ENCODE results near the gene ZNF879. TPM values are rescaled to one million over a fixed set of nuclear protein-coding genes. Genes with fewer than 3 reads are reported as not detected.

Gene ZNF879
- total RNA-seq, 1 donor from 2014 or later, result 1.9 TPM

GRCh38 chr5:178993236-178993765, 30.3 kb upstream of the ZNF879 start:
- Mint-ChIP-seq H3K4me1 (ENCODE audit: low read depth) (no peaks in the 10 kb centered on the region), H3K36me3 (ENCODE audit: low read depth) (no peaks in the 10 kb centered on the region), H3K9me3 (peaks cover 21% of the 10 kb centered on the region), H3K4me3 (ENCODE audit: low read depth) (no peak overlapping the region), H3K27ac (no peak overlapping the region), H3K27me3 (ENCODE audit: low read depth) (peaks cover 19% of the 10 kb centered on the region)
- intact Hi-C loops (cut with micrococcal nuclease), result no loop called here
- no peak for DNase-seq (ENCODE audit: low spot score)

GRCh38 chr5:178993955-178994579, 29.5 kb upstream of the ZNF879 start:
- Mint-ChIP-seq H3K27ac (no peak overlapping the region), H3K4me1 (ENCODE audit: low read depth) (no peaks in the 10 kb centered on the region), H3K27me3 (ENCODE audit: low read depth) (peaks cover 19% of the 10 kb centered on the region), H3K36me3 (ENCODE audit: low read depth) (no peaks in the 10 kb centered on the region), H3K9me3 (peaks cover 22% of the 10 kb centered on the region), H3K4me3 (ENCODE audit: low read depth) (no peak overlapping the region)
- no peak for DNase-seq (ENCODE audit: low spot score)
- intact Hi-C loops (cut with micrococcal nuclease), result no loop called here

- intact Hi-C loops (cut with micrococcal nuclease), result no loop called here
- Mint-ChIP-seq H3K4me1 (ENCODE audit: low read depth) (no peaks in the 10 kb centered on the region), H3K9me3 (peaks cover 15% of the 10 kb centered on the region), H3K36me3 (ENCODE audit: low read depth) (no peaks in the 10 kb centered on the region), H3K4me3 (ENCODE audit: low read depth) (no peak within 1 kb of the TSS), H3K27ac (no peak within 1 kb of the TSS), H3K27me3 (ENCODE audit: low read depth) (peaks cover 19% of the 10 kb centered on the region)
- no peak for DNase-seq (ENCODE audit: low spot score)
Observed at GRCh38 chr5:178994580-178995340, 28.8 kb upstream of the ZNF879 start, which contains the start of gene GRM6. Gene GRM6, minus strand, starts transcription at chr5:178995320. Its CDS starts 376 bp downstream, at chr5:178994944.

DNA sequence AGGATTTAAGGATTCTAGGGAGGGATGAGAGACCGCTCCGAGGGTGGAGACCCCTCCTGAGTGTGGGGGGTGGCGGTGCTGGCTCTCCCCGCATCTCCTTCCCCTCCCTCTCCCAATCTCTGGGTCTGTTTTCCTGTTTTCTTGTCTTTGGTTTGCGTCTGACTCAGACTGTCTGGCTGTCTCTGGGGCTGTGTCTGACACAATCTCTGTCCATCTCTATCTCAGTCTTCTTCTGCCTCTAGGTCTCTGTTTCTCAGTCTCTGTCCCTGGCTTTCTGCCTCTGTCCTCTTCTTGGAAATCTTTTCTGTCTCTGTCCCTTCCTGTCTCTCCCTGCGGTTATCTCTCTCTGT, 28.3 kb upstream of the ZNF879 start:
- Mint-ChIP-seq H3K4me3 (ENCODE audit: low read depth) (no peak overlapping the region), H3K4me1 (ENCODE audit: low read depth) (no peaks in the 10 kb centered on the region), H3K27me3 (ENCODE audit: low read depth) (peaks cover 19% of the 10 kb centered on the region), H3K9me3 (peaks cover 11% of the 10 kb centered on the region), H3K36me3 (ENCODE audit: low read depth) (no peaks in the 10 kb centered on the region), H3K27ac (no peak overlapping the region)
- intact Hi-C loops (cut with micrococcal nuclease), result no loop called here
- DNase-seq (ENCODE audit: low spot score), result no peak

GRCh38 chr5:178996156-178996555, 27.4 kb upstream of the ZNF879 start:
- DNase-seq (ENCODE audit: low spot score), result no peak
- no peak overlapping the region for H3K4me3 Mint-ChIP-seq (ENCODE audit: low read depth)
- H3K36me3 Mint-ChIP-seq (ENCODE audit: low read depth), result no peaks in the 10 kb centered on the region
- H3K27ac Mint-ChIP-seq, result no peak overlapping the region
- intact Hi-C loops (cut with micrococcal nuclease), result no loop called here
- peaks cover 16% of the 10 kb centered on the region for H3K9me3 Mint-ChIP-seq
- H3K4me1 Mint-ChIP-seq (ENCODE audit: low read depth), result no peaks in the 10 kb centered on the region
- H3K27me3 Mint-ChIP-seq (ENCODE audit: low read depth), result peaks cover 19% of the 10 kb centered on the region

DNA sequence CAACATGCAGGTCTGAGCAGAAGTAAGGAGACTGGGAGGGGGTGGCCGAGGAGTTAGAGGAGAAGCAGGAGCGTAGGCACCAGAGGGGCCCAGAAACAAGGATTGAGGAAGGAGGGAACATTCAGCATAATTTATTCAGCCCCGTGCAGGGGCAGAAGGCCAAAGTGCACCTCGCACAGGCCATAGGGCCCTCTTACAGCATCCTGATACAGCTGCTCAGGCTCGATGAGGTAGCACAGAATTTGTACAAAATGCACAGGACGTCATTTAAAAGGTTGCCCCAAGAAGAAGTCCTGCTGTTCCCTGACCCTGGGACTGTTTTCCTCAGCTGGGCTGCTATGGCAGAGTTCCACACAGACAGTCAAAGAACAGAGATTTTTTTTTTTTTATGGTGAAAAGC, 26.4 kb upstream of the ZNF879 start:
- Mint-ChIP-seq H3K36me3 (ENCODE audit: low read depth) (no peaks in the 10 kb centered on the region), H3K27ac (no peak overlapping the region), H3K4me3 (ENCODE audit: low read depth) (no peak overlapping the region), H3K27me3 (ENCODE audit: low read depth) (peaks cover 19% of the 10 kb centered on the region), H3K9me3 (peaks cover 22% of the 10 kb centered on the region), H3K4me1 (ENCODE audit: low read depth) (no peaks in the 10 kb centered on the region)
- intact Hi-C loops (cut with micrococcal nuclease), result no loop called here
- no peak for DNase-seq (ENCODE audit: low spot score)

DNA sequence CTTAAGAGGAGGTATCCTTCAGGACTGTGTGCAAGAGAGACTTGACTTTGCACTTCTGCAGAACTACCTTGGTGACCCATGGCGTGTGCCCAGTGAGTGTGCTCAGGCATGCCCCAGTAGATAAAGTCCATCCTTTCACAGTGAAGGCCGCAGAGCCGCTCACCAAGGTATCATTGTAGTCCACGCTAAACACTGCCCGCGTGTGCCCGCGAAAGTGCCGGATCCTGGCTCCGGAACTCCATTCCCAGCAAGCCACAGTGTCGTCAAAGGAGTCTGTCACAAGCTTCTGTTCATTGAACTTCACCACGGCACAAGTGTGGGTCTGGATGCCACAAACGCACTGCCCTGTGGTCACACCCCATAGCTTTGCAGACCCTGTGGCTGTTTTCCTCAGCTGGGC, 25.2 kb upstream of the ZNF879 start:
- intact Hi-C loops (cut with micrococcal nuclease), result no loop called here
- Mint-ChIP-seq H3K27me3 (ENCODE audit: low read depth) (peaks cover 9% of the 10 kb centered on the region), H3K4me1 (ENCODE audit: low read depth) (no peaks in the 10 kb centered on the region), H3K4me3 (ENCODE audit: low read depth) (no peak overlapping the region), H3K9me3 (peaks cover 33% of the 10 kb centered on the region), H3K27ac (no peak overlapping the region), H3K36me3 (ENCODE audit: low read depth) (no peaks in the 10 kb centered on the region)
- DNase-seq (ENCODE audit: low spot score), result no peak

GRCh38 chr5:179006564-179006963, 17.0 kb upstream of the ZNF879 start:
- no peaks in the 10 kb centered on the region for H3K4me1 Mint-ChIP-seq (ENCODE audit: low read depth)
- no peaks in the 10 kb centered on the region for H3K36me3 Mint-ChIP-seq (ENCODE audit: low read depth)
- no peak overlapping the region for H3K4me3 Mint-ChIP-seq (ENCODE audit: low read depth)
- H3K9me3 Mint-ChIP-seq, result peaks cover 53% of the 10 kb centered on the region
- no peaks in the 10 kb centered on the region for H3K27me3 Mint-ChIP-seq (ENCODE audit: low read depth)
- no peak for DNase-seq (ENCODE audit: low spot score)
- H3K27ac Mint-ChIP-seq, result no peak overlapping the region
- intact Hi-C loops (cut with micrococcal nuclease), result no loop called here

DNA sequence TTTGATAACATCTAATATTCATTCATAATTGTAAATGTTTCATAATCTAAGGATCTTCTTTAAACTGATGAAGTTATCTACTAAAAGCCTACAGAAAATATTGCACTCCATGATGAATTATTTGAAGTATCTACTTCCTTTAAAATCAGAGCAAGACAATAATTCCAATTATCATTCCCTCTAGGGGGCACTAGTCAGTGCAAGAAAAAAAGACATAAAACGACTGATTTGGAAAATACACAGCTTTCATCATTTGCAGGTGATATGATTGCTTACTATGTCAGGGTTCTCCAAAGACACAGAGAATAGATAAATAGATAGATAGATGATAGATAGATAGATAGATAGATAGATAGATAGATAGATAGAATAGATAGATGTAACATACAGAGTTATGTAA, 14.9 kb upstream of the ZNF879 start:
- H3K4me3 Mint-ChIP-seq (ENCODE audit: low read depth), result no peak overlapping the region
- no peaks in the 10 kb centered on the region for H3K4me1 Mint-ChIP-seq (ENCODE audit: low read depth)
- intact Hi-C loops (cut with micrococcal nuclease), result no loop called here
- no peak for DNase-seq (ENCODE audit: low spot score)
- H3K27me3 Mint-ChIP-seq (ENCODE audit: low read depth), result no peaks in the 10 kb centered on the region
- peaks cover 47% of the 10 kb centered on the region for H3K9me3 Mint-ChIP-seq
- H3K36me3 Mint-ChIP-seq (ENCODE audit: low read depth), result no peaks in the 10 kb centered on the region
- H3K27ac Mint-ChIP-seq, result no peak overlapping the region

DNA sequence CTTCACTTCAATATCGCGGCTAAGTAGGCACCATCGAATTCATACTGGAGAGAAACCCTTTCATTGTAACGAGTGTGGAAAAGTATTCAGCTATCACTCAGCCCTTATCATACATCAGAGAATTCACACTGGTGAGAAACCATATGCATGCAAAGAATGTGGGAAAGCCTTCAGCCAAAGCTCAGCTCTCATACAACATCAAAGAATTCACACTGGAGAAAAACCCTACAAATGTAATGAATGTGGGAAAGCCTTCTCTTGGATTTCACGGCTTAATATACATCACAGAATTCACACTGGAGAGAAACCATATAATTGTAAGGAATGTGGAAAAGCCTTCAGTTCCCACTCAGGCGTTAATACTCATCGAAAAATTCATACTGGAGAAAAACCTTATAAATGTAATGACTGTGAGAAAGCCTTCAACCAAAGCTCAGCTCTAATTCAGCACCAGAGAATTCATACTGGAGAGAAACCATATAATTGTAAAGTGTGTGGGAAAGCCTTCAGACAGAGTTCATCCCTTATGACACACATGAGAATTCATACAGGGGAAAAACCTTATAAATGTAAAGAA, 9.5 kb downstream of the ZNF879 start:
- Mint-ChIP-seq H3K27me3 (ENCODE audit: low read depth) (no peaks in the 10 kb centered on the region), H3K4me1 (ENCODE audit: low read depth) (no peaks in the 10 kb centered on the region), H3K27ac (no peak overlapping the region), H3K36me3 (ENCODE audit: low read depth) (peaks cover 63% of the 10 kb centered on the region), H3K4me3 (ENCODE audit: low read depth) (no peak overlapping the region), H3K9me3 (peaks cover 93% of the 10 kb centered on the region)
- no peak for DNase-seq (ENCODE audit: low spot score)
- intact Hi-C loops (cut with micrococcal nuclease), result no loop called here

DNA sequence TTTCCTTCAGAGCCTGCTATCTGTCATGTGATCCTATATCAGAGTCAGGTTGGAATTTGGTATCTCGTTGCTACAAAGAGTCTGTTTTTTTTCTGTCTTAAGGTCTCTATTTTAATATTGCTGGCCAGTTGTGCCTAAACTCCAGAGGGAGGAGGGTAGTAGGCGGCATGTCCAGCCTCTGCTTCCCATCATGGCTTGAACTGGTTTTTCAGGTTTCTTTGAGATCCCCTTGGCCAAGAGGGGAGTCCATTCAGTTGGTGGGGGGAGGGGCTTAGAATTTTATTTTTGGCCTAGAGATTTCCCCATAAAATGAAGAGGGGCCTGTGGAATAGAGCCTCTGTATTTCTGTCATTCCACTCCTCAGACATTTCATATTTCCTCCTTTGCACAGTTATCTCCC, 21.2 kb downstream of the ZNF879 start:
- Mint-ChIP-seq H3K4me1 (ENCODE audit: low read depth) (no peaks in the 10 kb centered on the region), H3K27ac (no peak overlapping the region), H3K36me3 (ENCODE audit: low read depth) (no peaks in the 10 kb centered on the region), H3K9me3 (peaks cover 64% of the 10 kb centered on the region), H3K27me3 (ENCODE audit: low read depth) (no peaks in the 10 kb centered on the region), H3K4me3 (ENCODE audit: low read depth) (no peak overlapping the region)
- intact Hi-C loops (cut with micrococcal nuclease), result no loop called here
- no peak for DNase-seq (ENCODE audit: low spot score)

DNA sequence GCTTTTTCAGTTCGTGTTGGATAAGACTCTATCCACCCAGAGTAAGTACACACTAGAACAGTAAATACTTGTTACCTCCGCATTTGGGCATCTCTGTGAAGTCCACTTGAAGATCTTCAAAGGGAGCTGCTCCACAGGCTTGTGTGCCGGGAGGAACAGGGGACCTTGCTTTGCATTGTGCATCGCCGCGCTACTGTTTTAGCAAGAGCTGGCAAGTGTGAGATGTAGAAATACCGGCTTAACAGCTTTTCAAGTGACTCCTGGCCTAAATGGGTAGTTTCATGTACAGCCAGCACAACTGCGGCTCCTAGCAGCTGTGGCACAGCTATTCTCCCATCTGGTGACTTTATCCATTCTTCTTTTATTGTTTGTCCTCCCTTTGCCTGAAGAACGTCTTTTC, 28.2 kb downstream of the ZNF879 start:
- DNase-seq (ENCODE audit: low spot score), result no peak
- peaks cover 53% of the 10 kb centered on the region for H3K9me3 Mint-ChIP-seq
- H3K27ac Mint-ChIP-seq, result no peak overlapping the region
- H3K4me1 Mint-ChIP-seq (ENCODE audit: low read depth), result no peaks in the 10 kb centered on the region
- H3K4me3 Mint-ChIP-seq (ENCODE audit: low read depth), result no peak overlapping the region
- no peaks in the 10 kb centered on the region for H3K36me3 Mint-ChIP-seq (ENCODE audit: low read depth)
- H3K27me3 Mint-ChIP-seq (ENCODE audit: low read depth), result no peaks in the 10 kb centered on the region
- intact Hi-C loops (cut with micrococcal nuclease), result no loop called here
